ENCODE results near the gene GPC6. TPM values are rescaled to one million over a fixed set of nuclear protein-coding genes. Genes with fewer than 3 reads are reported as not detected.

Gene GPC6
- polyA plus RNA-seq, 1 donor from 2014 or later = 9.0 TPM

GRCh38 chr13:94145966-94146365, 919.4 kb downstream of the GPC6 start:
- Histone ChIP-seq H3K4me3 (ENCODE audit: low read length) (no peak overlapping the region), H3K9ac (ENCODE audit: low read length) (no peak overlapping the region), H3K9me3 (ENCODE audit: low read length) (no peaks in the 10 kb centered on the region), H3K4me2 (ENCODE audit: low read length) (no peak overlapping the region), H4K20me1 (ENCODE audit: insufficient read depth) (no peaks in the 10 kb centered on the region), H3K27ac (ENCODE audit: low read length) (no peak overlapping the region), H3F3A (ENCODE audit: insufficient read depth, low read length, poor library complexity, severe bottlenecking) (no peaks in the 10 kb centered on the region), H3K9me2 (ENCODE audit: insufficient read depth, low read length) (no peaks in the 10 kb centered on the region), H2AFZ (ENCODE audit: low read depth, low read length) (no peak overlapping the region), H3K79me2 (replicated peaks; ENCODE audit: insufficient read depth, low read length) (no peaks in the 10 kb centered on the region), H3K27me3 (ENCODE audit: insufficient read depth, low read depth, low read length) (no peaks in the 10 kb centered on the region), H3K36me3 (ENCODE audit: insufficient read depth, low read length) (no peaks in the 10 kb centered on the region)
- no peak for TF ChIP-seq TAF1 (IDR thresholded peaks at IDR 0.05; ENCODE audit: low read depth)
- no peak for TF ChIP-seq RAD21 (conservative IDR thresholded peaks at IDR 0.05)
- TF ChIP-seq, protein P1, sequence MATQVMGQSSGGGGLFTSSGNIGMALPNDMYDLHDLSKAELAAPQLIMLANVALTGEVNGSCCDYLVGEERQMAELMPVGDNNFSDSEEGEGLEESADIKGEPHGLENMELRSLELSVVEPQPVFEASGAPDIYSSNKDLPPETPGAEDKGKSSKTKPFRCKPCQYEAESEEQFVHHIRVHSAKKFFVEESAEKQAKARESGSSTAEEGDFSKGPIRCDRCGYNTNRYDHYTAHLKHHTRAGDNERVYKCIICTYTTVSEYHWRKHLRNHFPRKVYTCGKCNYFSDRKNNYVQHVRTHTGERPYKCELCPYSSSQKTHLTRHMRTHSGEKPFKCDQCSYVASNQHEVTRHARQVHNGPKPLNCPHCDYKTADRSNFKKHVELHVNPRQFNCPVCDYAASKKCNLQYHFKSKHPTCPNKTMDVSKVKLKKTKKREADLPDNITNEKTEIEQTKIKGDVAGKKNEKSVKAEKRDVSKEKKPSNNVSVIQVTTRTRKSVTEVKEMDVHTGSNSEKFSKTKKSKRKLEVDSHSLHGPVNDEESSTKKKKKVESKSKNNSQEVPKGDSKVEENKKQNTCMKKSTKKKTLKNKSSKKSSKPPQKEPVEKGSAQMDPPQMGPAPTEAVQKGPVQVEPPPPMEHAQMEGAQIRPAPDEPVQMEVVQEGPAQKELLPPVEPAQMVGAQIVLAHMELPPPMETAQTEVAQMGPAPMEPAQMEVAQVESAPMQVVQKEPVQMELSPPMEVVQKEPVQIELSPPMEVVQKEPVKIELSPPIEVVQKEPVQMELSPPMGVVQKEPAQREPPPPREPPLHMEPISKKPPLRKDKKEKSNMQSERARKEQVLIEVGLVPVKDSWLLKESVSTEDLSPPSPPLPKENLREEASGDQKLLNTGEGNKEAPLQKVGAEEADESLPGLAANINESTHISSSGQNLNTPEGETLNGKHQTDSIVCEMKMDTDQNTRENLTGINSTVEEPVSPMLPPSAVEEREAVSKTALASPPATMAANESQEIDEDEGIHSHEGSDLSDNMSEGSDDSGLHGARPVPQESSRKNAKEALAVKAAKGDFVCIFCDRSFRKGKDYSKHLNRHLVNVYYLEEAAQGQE (IDR thresholded peaks at IDR 0.05; ENCODE audit: borderline replicate concordance) = no peak
- TF ChIP-seq SMC3 (conservative IDR thresholded peaks at IDR 0.05; ENCODE audit: poor library complexity) = no peak
- TF ChIP-seq MXI1 (conservative IDR thresholded peaks at IDR 0.05; ENCODE audit: poor library complexity, severe bottlenecking) = no peak
- TF ChIP-seq EZH2 (IDR thresholded peaks at IDR 0.05; ENCODE audit: borderline replicate concordance, insufficient read depth, low read length, poor library complexity, severe bottlenecking) = no peak
- TF ChIP-seq POLR2AphosphoS5 (IDR thresholded peaks at IDR 0.05) = no peak
- TF ChIP-seq CTCF (IDR thresholded peaks at IDR 0.05; ENCODE audit: poor library complexity, severe bottlenecking) = no peak
- TF ChIP-seq EP300 (conservative IDR thresholded peaks at IDR 0.05; ENCODE audit: poor library complexity, severe bottlenecking) = no peak

DNA sequence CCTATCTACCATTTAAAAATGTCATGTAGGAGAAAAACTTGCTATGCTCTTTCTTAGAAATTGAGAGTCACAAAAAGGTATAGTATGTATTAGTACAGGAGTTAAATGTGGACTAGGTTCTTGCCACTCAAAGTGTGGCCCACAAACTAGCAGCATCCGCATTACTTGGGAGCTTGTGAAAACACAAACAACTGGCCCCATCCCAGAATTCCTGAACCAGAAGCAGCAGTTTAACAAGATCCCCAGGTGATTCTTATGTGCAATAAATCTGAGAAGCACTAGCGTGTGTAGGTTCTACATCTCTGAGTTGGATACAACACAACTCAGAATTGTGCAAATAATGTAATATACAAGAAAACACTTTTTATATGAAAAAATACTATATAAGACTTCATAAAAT, 927.0 kb downstream of the GPC6 start:
- H3K79me2 ChIP-seq (replicated peaks; ENCODE audit: insufficient read depth, low read length) = no peaks in the 10 kb centered on the region
- no peak overlapping the region for H3K4me3 ChIP-seq (ENCODE audit: low read length)
- TF ChIP-seq, protein P1 (IDR thresholded peaks at IDR 0.05; ENCODE audit: borderline replicate concordance) = no peak
- TF ChIP-seq CTCF (IDR thresholded peaks at IDR 0.05; ENCODE audit: poor library complexity, severe bottlenecking) (no peak), EZH2 (IDR thresholded peaks at IDR 0.05; ENCODE audit: borderline replicate concordance, insufficient read depth, low read length, poor library complexity, severe bottlenecking) (no peak), EP300 (conservative IDR thresholded peaks at IDR 0.05; ENCODE audit: poor library complexity, severe bottlenecking) (no peak), RAD21 (conservative IDR thresholded peaks at IDR 0.05) (no peak), SMC3 (conservative IDR thresholded peaks at IDR 0.05; ENCODE audit: poor library complexity) (no peak), MXI1 (conservative IDR thresholded peaks at IDR 0.05; ENCODE audit: poor library complexity, severe bottlenecking) (no peak), POLR2AphosphoS5 (IDR thresholded peaks at IDR 0.05) (no peak), TAF1 (IDR thresholded peaks at IDR 0.05; ENCODE audit: low read depth) (no peak)
- no peaks in the 10 kb centered on the region for H3K9me2 ChIP-seq (ENCODE audit: insufficient read depth, low read length)
- H3K27ac ChIP-seq (ENCODE audit: low read length) = no peak overlapping the region
- H3K4me2 ChIP-seq (ENCODE audit: low read length) = no peak overlapping the region
- no peaks in the 10 kb centered on the region for H3F3A ChIP-seq (ENCODE audit: insufficient read depth, low read length, poor library complexity, severe bottlenecking)
- H3K9me3 ChIP-seq (ENCODE audit: low read length) = no peaks in the 10 kb centered on the region
- H3K36me3 ChIP-seq (ENCODE audit: insufficient read depth, low read length) = no peaks in the 10 kb centered on the region
- no peaks in the 10 kb centered on the region for H4K20me1 ChIP-seq (ENCODE audit: insufficient read depth)
- no peak overlapping the region for H3K9ac ChIP-seq (ENCODE audit: low read length)
- H2AFZ ChIP-seq (ENCODE audit: low read depth, low read length) = no peak overlapping the region
- H3K27me3 ChIP-seq (ENCODE audit: insufficient read depth, low read depth, low read length) = no peaks in the 10 kb centered on the region

Data from neural cell (in vitro differentiated cells).